Panc1 (cell line): Measurements from ENCODE around the gene BRD9. TPM values are rescaled to one million over a fixed set of nuclear protein-coding genes. Genes with fewer than 3 reads are reported as not detected.

Source experiments
- ATAC-seq: fragments of 200-7000 bp; cut with Tn5 transposase; 2 replicates; pipeline ENCODE4 v1.9.1; 2020; ENCODE audit warnings: mild to moderate bottlenecking, moderate library complexity
- BruUV-seq: library from RNA; stranded (reverse); fragments of 400-500 nt; replicated peaks from 2 replicates; lab custom pipeline; 2021; lab: Mats Ljungman, UMichigan
- CTCF ChIA-PET: fragments of 300-600 bp; sonication (Branson Sonifier 250); formaldehyde crosslinking; loops from one replicate; lab custom pipeline; 2022; ENCODE audit warnings: antibody characterized with exemption; lab: Charles Lee
- POLR2A ChIA-PET: fragments of 300-600 bp; sonication (Branson Sonifier 250); formaldehyde crosslinking; loops from one replicate; lab custom pipeline; 2022; ENCODE audit warnings: antibody characterized with exemption; lab: Charles Lee
- DNase-seq: peaks from one replicate; pipeline ENCODE4 v3.0.0-alpha.2; 2010; ENCODE audit warnings: low read depth, low spot score
- H3K27ac ChIP-seq: 2 replicates; pipeline ENCODE4 v1.5.1; 2011; ENCODE audit warnings: mild to moderate bottlenecking, low read length, inconsistent platforms
- H3K27me3 ChIP-seq: fragments of 200-500 bp; sonication (Bioruptor generic); 2 replicates; pipeline ENCODE4 v1.6.0; 2014; ENCODE audit warnings: low read length, inconsistent platforms; ENCODE audit not compliant: control insufficient read depth, insufficient read depth
- H3K36me3 ChIP-seq: fragments of 200-500 bp; sonication (Bioruptor generic); 2 replicates; pipeline ENCODE4 v1.5.1; 2014; ENCODE audit warnings: inconsistent platforms, mild to moderate bottlenecking, low read length, moderate library complexity; ENCODE audit not compliant: control insufficient read depth, insufficient read depth
- H3K4me1 ChIP-seq: 2 replicates; pipeline ENCODE4 v1.5.1; 2011; ENCODE audit warnings: inconsistent platforms, mild to moderate bottlenecking, low read length, moderate library complexity; ENCODE audit not compliant: control insufficient read depth, insufficient read depth
- H3K4me3 ChIP-seq, 2 experiments: 2 replicates each; pipeline ENCODE4 v1.5.1; 2011 to 2012; ENCODE audit warnings: low read depth in 2 of 2, low read length in 2 of 2, mild to moderate bottlenecking in 2 of 2, inconsistent platforms in 1 of 2, moderate library complexity in 1 of 2
- H3K9me3 ChIP-seq: fragments of 200-500 bp; sonication (Bioruptor generic); 2 replicates; pipeline ENCODE4 v1.5.1; 2014; ENCODE audit warnings: low read depth, mild to moderate bottlenecking, inconsistent platforms, low read length, moderate library complexity; ENCODE audit not compliant: control insufficient read depth, insufficient read depth
- POLR2AphosphoS5 ChIP-seq: IDR thresholded peaks from 2 replicates; pipeline ENCODE4 v1.6.1; 2012; ENCODE audit warnings: mild to moderate bottlenecking, low read depth, low read length, moderate library complexity
- SIN3A ChIP-seq: IDR thresholded peaks from 2 replicates; pipeline ENCODE4 v1.6.1; 2012; ENCODE audit warnings: low read depth, mild to moderate bottlenecking, low read length, moderate library complexity, borderline replicate concordance; ENCODE audit not compliant: insufficient read depth
- TCF7L2 ChIP-seq: IDR thresholded peaks from 2 replicates; pipeline ENCODE4 v1.6.1; 2011; ENCODE audit warnings: mild to moderate bottlenecking, low read depth, low read length, inconsistent platforms
- in situ Hi-C: cut with HindIII; loops from 2 replicates; pipeline ENCODE4 v1.10.0; 2016; ENCODE audit warnings: low sequenced_read_pairs, low pct_unique_long_range_greater_than_20kb
- intact Hi-C: fragments of 100-400 bp; cut with micrococcal nuclease; formaldehyde crosslinking; loops from one replicate; pipeline ENCODE4 v1.10.0; 2022; ENCODE audit not compliant: unreplicated experiment
- total RNA-seq: library from RNA; stranded (reverse); gene quantifications from one replicate; pipeline ENCODE4 v1.2.1, GENCODE V29; 2021; ENCODE audit not compliant: unreplicated experiment
- TF ChIP-seq, protein P1 (sequence below): fragments of 450-650 bp; IDR thresholded peaks from 2 replicates; pipeline ENCODE4 v1.5.1; 2017; ENCODE audit warnings: mild to moderate bottlenecking
- TF ChIP-seq, protein P2 (sequence below), 2 experiments: IDR thresholded peaks; 2 replicates each; pipeline ENCODE4 v1.6.1; 2011 to 2012; ENCODE audit warnings: low read depth in 2 of 2, control low read depth in 1 of 2, low read length in 1 of 2, mild to moderate bottlenecking in 1 of 2, moderate library complexity in 1 of 2; ENCODE audit not compliant: insufficient read depth in 1 of 2

Gene BRD9
- total RNA-seq, 1 experiment from 2014 or later: 64.3 TPM

DNA sequence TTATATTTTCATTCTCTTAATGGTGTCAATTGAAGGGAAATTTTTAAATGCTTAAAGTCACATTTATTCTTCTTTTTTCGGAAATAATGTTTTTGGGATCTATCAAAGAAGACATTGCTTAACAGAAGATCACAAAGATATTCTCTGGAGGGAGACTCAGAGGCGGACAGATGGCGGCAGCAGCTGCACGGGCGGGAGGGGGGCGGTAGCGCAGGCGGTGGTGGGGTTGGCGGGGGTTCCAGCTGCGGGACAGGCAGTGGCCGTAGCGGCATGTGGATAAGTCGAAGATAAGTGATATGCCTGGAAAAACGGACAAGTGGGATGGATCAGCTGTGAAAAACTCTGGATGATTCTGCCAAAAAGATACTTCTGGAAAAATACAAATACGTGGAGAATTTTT lies 76.4 kb downstream of the BRD9 start:
- Histone ChIP-seq H3K4me1 (no peaks in the 10 kb centered on the region), H3K4me3 (no peak overlapping the region), H3K27ac (no peak overlapping the region), H3K9me3 (no peaks in the 10 kb centered on the region), H3K27me3 (no peaks in the 10 kb centered on the region), H3K36me3 (no peaks in the 10 kb centered on the region)
- ATAC-seq (no peak), DNase-seq (no peak)
- ChIA-PET CTCF (no interaction called here), POLR2A (no interaction called here)
- TF ChIP-seq TCF7L2 (no peak), POLR2AphosphoS5 (no peak), SIN3A (no peak)
- TF ChIP-seq, protein P1, sequence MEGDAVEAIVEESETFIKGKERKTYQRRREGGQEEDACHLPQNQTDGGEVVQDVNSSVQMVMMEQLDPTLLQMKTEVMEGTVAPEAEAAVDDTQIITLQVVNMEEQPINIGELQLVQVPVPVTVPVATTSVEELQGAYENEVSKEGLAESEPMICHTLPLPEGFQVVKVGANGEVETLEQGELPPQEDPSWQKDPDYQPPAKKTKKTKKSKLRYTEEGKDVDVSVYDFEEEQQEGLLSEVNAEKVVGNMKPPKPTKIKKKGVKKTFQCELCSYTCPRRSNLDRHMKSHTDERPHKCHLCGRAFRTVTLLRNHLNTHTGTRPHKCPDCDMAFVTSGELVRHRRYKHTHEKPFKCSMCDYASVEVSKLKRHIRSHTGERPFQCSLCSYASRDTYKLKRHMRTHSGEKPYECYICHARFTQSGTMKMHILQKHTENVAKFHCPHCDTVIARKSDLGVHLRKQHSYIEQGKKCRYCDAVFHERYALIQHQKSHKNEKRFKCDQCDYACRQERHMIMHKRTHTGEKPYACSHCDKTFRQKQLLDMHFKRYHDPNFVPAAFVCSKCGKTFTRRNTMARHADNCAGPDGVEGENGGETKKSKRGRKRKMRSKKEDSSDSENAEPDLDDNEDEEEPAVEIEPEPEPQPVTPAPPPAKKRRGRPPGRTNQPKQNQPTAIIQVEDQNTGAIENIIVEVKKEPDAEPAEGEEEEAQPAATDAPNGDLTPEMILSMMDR: no peak
- TF ChIP-seq, protein P2, sequence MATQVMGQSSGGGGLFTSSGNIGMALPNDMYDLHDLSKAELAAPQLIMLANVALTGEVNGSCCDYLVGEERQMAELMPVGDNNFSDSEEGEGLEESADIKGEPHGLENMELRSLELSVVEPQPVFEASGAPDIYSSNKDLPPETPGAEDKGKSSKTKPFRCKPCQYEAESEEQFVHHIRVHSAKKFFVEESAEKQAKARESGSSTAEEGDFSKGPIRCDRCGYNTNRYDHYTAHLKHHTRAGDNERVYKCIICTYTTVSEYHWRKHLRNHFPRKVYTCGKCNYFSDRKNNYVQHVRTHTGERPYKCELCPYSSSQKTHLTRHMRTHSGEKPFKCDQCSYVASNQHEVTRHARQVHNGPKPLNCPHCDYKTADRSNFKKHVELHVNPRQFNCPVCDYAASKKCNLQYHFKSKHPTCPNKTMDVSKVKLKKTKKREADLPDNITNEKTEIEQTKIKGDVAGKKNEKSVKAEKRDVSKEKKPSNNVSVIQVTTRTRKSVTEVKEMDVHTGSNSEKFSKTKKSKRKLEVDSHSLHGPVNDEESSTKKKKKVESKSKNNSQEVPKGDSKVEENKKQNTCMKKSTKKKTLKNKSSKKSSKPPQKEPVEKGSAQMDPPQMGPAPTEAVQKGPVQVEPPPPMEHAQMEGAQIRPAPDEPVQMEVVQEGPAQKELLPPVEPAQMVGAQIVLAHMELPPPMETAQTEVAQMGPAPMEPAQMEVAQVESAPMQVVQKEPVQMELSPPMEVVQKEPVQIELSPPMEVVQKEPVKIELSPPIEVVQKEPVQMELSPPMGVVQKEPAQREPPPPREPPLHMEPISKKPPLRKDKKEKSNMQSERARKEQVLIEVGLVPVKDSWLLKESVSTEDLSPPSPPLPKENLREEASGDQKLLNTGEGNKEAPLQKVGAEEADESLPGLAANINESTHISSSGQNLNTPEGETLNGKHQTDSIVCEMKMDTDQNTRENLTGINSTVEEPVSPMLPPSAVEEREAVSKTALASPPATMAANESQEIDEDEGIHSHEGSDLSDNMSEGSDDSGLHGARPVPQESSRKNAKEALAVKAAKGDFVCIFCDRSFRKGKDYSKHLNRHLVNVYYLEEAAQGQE (IDR thresholded peaks at IDR 0.05; ENCODE audit: insufficient read depth in 1 of 2, low read depth in 2 of 2, low read length in 1 of 2): no peak
- in situ Hi-C loops: no loop called here
- no TSS peak for BruUV-seq
- intact Hi-C loops: no loop called here

- ATAC-seq (no peak), DNase-seq (no peak)
- BruUV-seq: no TSS peak
- in situ Hi-C loops: no loop called here
- H3K4me1 ChIP-seq: no peaks in the 10 kb centered on the region
- H3K27me3 ChIP-seq: no peaks in the 10 kb centered on the region
- ChIA-PET POLR2A (no interaction called here), CTCF (no interaction called here)
- no peaks in the 10 kb centered on the region for H3K9me3 ChIP-seq
- H3K36me3 ChIP-seq: no peaks in the 10 kb centered on the region
- H3K4me3 ChIP-seq: no peak overlapping the region
- H3K27ac ChIP-seq: no peak overlapping the region
- TF ChIP-seq, protein P1: no peak
- no peak for TF ChIP-seq TCF7L2
- intact Hi-C loops: no loop called here
Observed at GRCh38 chr5:815449-815848, 77.2 kb downstream of the BRD9 start.

Other genes with a start within 250 kb of the BRD9 start
- 0.98 TPM for gene TPPP, start 199.4 kb downstream of the BRD9 start, total RNA-seq
- gene ZDHHC11B, start 108.1 kb downstream of the BRD9 start, total RNA-seq: 1.4 TPM
- gene ZDHHC11, start 41.8 kb downstream of the BRD9 start, total RNA-seq: 3.0 TPM
- 45.9 TPM for gene TRIP13, start 83 bp upstream of the BRD9 start, total RNA-seq
- gene NKD2, start 116.0 kb upstream of the BRD9 start, total RNA-seq: 12.3 TPM
- 297 TPM for gene SLC12A7, start 219.3 kb upstream of the BRD9 start, total RNA-seq